HL-60 (cell line): ENCODE results near the gene DLD.

Source experiments
- DNase-seq, 2 experiments: peaks; one replicate each; pipeline ENCODE4 v3.0.0-alpha.2; 2010 to 2020; ENCODE audit warnings: low read depth in 1 of 2, low spot score in 1 of 2
- H3K27ac ChIP-seq: fragments of 250-450 bp; sonication (Bioruptor Pico); replicated peaks from 2 replicates; pipeline ENCODE4 v1.5.1; 2020; ENCODE audit warnings: mild to moderate bottlenecking, moderate library complexity
- H3K27me3 ChIP-seq: fragments of 250-450 bp; sonication (Bioruptor Pico); 2 replicates; pipeline ENCODE4 v1.5.1; 2021; ENCODE audit warnings: mild to moderate bottlenecking, moderate library complexity; ENCODE audit not compliant: insufficient read depth, poor library complexity, severe bottlenecking
- H3K4me3 ChIP-seq: replicated peaks from 2 replicates; pipeline ENCODE4 v1.5.1; 2011; ENCODE audit warnings: mild to moderate bottlenecking, control low read depth, low read length; ENCODE audit not compliant: insufficient read depth
- GABPA ChIP-seq: IDR thresholded peaks from 2 replicates; pipeline ENCODE4 v1.6.1; 2012; ENCODE audit warnings: low read depth
- POLR2AphosphoS5 ChIP-seq: IDR thresholded peaks from 2 replicates; pipeline ENCODE4 v1.6.1; 2012; ENCODE audit warnings: low read depth
- REST ChIP-seq: IDR thresholded peaks from 2 replicates; pipeline ENCODE4 v1.6.1; 2012; ENCODE audit warnings: low read depth; ENCODE audit not compliant: insufficient replicate concordance
- SPI1 ChIP-seq: IDR thresholded peaks from 2 replicates; pipeline ENCODE4 v1.6.1; 2012; ENCODE audit warnings: low read depth, mild to moderate bottlenecking, borderline replicate concordance
- TF ChIP-seq, protein P1 (sequence below): IDR thresholded peaks from one replicate; pipeline ENCODE4 v1.5.1; 2011; ENCODE audit warnings: low read length, control low read depth, inconsistent platforms; ENCODE audit not compliant: insufficient read depth

The DLD gene

DNA sequence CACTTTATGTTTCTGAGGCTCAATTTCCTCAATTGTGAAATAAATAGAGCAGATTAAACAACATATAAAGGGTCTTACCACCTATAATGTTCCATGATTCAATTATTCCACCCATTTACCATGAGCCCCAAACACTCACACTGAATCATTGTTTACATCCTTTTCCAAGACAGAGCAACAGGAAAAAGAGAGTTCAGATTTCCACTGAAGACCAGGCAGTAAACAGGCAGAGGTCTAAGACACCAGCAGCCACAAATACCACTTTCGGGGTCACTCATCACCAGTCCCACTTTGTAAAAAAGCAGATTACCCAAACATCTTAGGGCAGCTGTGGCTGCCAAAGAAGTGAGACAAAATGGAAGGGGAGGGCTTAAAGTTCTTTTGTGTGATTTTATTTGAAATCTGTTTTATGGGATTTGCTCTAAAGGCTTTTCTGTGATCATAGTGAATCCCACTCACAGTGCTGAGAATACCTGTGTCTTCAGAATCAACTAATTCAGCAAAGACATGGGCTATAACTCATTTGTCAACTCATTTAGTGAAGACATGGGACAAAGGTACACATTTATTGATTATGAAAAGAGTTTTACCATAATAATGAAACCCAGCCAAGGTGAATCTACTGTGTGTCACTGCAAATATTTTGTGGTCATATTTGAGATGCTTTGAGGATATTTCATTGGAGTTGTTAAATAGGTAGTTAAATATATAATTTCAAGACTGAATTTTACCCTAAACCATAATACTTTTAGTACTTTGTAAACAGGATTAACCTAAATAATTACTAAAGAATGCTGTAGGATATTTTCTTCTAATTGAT lies 24.8 kb upstream of the DLD start:
- no peak overlapping the region for H3K27ac ChIP-seq
- H3K27me3 ChIP-seq: no peaks in the 10 kb centered on the region
- DNase-seq: no peak
- H3K4me3 ChIP-seq: no peak overlapping the region
- TF ChIP-seq REST: no peak
- no peak for TF ChIP-seq POLR2AphosphoS5
- TF ChIP-seq GABPA: no peak
- no peak for TF ChIP-seq SPI1
- TF ChIP-seq, protein P1, sequence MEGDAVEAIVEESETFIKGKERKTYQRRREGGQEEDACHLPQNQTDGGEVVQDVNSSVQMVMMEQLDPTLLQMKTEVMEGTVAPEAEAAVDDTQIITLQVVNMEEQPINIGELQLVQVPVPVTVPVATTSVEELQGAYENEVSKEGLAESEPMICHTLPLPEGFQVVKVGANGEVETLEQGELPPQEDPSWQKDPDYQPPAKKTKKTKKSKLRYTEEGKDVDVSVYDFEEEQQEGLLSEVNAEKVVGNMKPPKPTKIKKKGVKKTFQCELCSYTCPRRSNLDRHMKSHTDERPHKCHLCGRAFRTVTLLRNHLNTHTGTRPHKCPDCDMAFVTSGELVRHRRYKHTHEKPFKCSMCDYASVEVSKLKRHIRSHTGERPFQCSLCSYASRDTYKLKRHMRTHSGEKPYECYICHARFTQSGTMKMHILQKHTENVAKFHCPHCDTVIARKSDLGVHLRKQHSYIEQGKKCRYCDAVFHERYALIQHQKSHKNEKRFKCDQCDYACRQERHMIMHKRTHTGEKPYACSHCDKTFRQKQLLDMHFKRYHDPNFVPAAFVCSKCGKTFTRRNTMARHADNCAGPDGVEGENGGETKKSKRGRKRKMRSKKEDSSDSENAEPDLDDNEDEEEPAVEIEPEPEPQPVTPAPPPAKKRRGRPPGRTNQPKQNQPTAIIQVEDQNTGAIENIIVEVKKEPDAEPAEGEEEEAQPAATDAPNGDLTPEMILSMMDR: no peak

GRCh38 chr7:107867858-107868466 lies 23.0 kb upstream of the DLD start:
- no peak for DNase-seq
- Histone ChIP-seq H3K27me3 (no peaks in the 10 kb centered on the region), H3K4me3 (no peak overlapping the region), H3K27ac (no peak overlapping the region)
- TF ChIP-seq, protein P1: no peak
- no peak for TF ChIP-seq GABPA
- no peak for TF ChIP-seq POLR2AphosphoS5

- DNase-seq: no peak
- no peak for TF ChIP-seq SPI1
- TF ChIP-seq POLR2AphosphoS5: no peak
- TF ChIP-seq GABPA: no peak
- no peak overlapping the region for H3K27ac ChIP-seq
- no peaks in the 10 kb centered on the region for H3K27me3 ChIP-seq
- no peak overlapping the region for H3K4me3 ChIP-seq
These were observed 20.5 kb upstream of the DLD start for GRCh38 chr7:107870427-107871000.

- TF ChIP-seq GABPA: no peak
- TF ChIP-seq, protein P1: no peak
- no peak for TF ChIP-seq REST
- no peak for TF ChIP-seq POLR2AphosphoS5
- TF ChIP-seq SPI1: no peak
- H3K27ac ChIP-seq: no peak overlapping the region
- H3K27me3 ChIP-seq: no peaks in the 10 kb centered on the region
- no peak for DNase-seq
- H3K4me3 ChIP-seq: no peak overlapping the region
These were observed 16.9 kb upstream of the DLD start for GRCh38 chr7:107874111-107874510.
